Stimulated activated CD4-positive, alpha-beta T cell treated with anti-CD3 and anti-CD28 coated beads, Interleukin-15, amount 100 ng/mL, for 48 hours (primary cell): ENCODE results near the gene FMNL3.
A peak's percentile ranks its signal among the peaks of the same experiment; 100 is the strongest.

Experiments
- DNase-seq, 2 donors: peaks; one replicate each; pipeline ENCODE4 v3.0.0-alpha.2; 2020; ENCODE audit warnings: low read depth in 2 of 2

The FMNL3 gene

DNA sequence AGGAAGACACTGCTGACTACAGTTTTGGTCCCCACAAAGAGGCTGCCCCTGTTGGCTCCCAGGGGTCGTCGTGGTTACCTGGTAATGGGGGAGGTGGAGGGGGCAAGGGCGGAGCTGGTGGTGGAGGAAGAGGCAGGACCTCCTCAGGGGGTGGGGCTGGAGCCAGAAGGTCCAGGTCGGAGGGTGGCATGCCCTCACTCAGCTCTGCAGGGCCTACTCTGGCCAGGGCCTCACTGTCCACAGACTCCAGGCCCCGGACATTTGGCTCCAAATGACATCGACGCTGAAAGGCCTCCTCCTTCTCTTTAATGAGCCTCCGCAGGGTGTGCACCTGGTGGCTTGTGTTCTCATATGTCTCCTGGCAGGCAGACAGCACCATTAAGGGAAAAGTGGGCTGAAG, 55.4 kb downstream of the FMNL3 start:
- DNase-seq: no peak

DNA sequence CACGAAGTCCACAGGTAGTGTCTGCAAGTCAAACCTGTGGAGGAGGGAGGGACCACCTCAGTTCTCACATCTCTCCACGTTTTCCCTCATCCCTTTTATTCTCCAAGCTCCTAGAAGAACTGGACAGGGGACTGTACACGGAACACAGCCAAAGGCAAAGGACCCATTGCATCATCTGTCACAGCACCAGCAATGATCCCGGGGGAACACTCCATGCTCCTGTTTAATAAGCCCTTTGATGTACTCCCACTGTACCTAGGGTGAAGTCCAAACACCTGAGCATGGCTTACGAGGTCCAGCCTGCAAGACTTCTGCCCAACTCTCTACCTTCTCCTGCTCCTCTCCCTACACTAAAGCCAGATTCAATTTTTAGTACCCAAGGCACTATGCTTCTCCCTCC, 57.3 kb downstream of the FMNL3 start:
- no peak for DNase-seq

DNA sequence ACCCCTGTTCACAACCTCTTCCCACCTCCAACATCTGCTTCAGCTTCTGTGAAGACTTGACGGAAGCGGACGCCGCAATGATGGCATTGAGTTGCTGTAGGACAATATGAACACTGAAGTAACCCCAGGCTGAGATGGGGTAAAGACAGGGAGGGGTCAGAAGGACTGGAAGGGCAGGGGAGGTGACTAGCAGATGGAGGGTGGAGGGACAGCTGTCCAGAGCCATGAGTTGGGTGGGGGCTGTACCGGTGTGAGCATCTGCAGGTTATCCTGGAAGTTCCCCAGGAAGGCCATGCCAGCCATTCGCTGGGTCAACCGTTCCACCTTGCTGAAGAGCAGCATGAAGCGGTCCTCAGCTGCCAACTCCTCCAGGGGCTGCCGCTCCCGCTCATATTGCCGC, 57.8 kb downstream of the FMNL3 start:
- DNase-seq: no peak

DNA sequence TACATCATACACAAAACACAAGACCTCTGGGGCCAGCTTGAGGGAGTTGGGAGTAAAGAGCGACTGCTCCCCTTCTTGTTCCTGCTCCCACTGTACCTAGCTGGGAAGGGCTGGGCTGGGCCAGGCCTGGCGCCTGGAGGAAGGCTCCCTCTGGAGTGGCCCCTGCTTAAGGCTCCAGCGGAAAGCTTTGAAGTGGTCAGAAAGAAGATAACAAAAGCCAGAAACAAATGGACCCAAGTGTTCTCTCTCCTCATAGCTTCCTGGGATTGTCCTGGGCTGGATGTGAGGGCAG, 58.5 kb downstream of the FMNL3 start:
- DNase-seq: no peak

DNA sequence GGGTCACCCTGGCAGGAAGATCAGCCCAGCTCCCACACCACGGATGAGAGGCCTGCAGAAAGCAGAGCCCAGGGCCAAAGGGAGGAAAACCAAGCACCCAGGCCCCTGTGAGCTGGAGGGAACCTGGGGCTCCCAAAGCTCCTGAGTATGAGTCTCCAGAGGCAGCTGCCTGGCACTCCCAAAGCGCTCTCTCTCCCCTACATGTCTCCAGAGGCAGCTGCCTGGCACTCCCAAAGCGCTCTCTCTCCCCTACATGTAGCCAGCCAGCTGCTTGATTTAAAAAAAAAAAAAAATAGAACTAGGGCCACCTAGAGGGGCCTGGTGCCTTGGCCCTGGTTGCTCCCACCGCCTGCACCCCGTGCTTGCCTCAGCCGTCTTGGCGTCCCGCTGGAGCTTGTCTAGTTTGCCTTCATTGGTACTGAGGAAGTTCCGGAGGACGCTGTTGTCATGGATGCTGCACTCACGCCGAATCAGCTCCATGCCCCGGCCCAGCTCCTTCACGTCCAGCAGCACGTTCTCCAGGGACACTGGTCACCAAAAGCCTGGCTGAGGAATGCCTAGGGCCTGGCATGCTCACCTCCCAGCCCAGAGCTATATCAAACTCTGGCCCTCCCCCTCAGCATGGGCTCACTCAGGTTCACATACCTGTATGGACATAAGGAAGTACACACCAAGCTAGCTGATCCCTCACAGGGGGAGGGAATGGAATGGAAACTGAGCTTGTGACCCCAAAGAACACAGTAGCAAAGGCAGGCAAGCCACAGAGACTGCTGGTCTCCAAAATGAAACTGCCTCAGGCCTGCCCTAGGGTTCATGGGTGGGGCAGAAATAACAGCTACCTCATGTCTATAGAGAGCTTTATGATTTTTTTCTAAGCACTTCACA, 59.1 kb downstream of the FMNL3 start:
- no peak for DNase-seq

DNA sequence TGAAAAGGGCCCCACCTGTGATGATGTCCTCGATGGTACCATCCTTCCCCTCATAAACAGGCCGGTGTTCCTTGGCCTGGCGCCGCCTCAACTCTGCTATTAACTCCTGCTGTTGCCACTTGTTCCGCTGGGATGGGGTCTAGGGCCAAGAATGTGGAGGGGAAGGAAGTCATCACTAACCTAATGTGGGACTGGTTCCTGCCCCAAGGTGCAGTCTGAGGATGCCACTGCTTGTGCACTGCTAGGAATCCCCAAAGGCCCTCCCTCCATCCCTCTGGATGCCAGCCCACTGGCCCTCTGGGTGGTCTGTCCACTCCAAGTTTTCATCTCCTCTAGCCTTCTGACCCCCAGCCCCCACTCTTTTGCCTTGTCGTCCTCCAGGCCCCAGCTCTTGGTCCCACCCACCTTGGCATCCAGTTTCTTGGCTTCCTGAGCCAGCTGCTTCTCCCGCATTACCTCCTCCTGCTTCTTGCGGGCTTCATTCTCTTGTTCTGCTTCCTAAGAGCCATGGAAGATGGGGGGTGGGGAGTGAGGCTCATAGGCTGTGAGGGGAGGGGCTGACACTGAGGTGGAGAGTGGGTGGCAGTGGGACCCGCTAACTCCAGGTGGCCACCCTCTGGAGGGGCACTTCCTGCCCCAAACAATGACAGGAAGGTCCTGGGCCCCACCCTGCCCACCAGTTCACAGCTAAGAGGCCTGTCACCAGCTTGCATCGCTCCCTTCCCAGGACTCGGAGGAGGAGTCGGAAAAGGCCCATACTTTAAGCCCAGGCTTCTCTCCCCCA, 60.1 kb downstream of the FMNL3 start:
- no peak for DNase-seq

DNA sequence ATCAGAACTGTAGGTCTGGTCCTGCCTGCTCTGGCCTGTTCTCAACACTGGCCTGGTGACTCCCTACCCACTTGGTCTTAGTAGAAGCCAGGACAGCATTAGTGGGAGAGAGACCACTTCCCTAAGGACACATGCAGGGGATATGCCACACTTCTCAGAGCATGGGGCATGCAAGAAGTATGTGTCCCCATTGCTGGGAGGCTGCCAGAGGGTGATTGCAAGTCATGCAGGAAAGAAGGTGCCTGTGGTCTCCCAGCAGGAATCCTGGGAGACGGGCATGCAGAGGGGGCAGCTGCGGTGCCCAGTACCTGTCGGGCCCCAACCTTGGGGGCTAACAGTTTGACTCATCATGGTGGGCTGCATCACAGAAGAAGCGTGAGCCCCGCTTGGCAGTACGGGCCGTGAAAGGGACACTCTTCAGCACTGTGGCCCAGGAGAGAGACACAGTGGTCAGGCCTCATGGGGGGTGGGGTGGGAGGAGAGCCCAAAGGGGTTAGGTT, 60.8 kb downstream of the FMNL3 start:
- no peak for DNase-seq

DNA sequence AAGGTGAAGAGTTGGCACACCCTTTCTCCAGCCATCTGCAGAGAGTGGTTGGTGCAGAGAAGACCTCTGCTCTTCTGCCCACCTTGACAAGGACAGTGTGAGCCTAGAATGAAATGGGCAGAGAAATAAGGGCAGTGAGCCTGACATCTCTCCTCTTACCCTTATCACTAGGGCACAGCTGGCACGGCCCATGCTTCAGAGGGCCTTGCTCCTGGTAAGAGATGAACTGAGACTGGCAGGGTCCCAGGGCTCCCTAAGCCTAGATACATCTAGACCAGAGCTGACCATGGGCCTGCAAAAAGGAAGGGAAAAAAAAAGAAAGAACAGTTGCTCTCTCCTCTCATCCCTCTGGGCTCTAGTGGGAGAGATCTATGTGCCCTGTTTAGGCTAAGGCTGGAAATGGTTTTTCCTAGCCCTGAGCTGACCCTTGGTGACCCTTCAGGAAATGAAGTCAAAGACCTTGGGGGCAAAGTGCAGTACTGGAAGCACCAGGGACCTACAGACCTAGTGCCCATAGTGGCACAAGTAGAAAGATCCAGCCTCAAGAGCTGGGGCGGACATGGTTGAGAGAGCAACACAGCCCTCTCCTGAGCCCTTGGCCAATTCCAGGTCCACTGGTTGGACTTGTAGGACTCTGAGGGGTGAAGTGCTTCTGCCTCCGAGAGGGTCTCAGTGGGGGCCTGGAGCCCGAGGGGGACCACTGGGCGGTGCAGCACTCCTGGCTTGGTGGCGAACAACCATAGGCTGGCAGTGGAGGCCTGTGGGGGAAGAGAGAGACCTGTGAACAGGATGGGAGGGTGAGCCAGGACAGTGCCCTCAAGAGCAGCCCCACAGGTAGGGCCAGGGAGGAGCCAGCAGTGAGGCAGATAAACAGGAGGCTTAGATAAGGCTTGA, 61.8 kb downstream of the FMNL3 start:
- DNase-seq: no peak

DNA sequence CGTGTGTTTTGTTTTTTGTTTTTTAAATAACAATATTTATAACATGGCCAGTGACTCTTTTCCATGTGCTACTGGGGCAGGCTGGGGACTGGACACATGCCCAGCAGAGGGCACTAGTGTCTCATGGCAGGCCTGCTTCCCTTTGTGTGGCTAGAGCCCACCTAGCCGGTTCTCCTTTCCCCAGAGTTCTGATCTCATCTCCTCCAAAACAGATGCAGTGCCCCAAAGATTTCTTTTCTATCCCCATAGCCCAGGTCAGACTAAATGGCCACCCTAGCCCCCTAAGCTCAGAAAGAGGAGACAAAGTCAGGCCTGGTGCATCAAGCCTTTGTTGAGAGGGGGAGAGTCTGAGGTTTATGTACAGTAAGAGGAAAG, 62.6 kb downstream of the FMNL3 start:
- DNase-seq: peak in 1 of 2 donors; percentile 74

DNA sequence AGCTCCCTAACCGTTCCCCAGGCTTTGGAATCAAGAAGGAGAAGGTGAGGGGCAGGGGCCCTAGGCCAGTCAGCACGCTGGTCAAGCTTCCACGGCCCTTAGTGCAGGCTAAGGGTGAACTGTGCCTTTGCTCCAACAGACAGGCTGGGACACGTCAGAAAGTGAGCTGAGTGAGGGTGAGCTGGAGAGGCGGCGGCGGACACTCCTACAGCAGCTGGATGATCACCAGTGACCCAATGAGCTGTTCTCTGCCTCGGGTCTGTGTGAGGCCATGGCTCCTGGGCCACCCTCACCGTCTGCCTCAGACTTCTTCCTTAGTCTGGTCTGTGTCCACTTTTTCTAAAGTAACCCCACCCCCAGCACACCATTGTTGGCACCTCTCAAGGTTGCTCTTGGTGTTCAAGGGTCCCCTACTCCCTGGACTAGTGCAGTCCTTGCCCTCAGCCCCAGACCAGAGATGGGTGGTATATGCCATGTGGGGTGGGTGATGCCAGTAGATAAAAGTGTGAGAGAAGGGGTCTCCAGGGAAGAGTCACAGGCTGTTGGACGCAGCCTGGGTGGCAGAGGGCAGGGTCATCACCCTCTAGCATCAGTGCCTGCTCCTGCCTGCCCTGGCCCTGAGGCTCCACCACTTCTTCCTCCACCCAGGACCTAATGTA, 63.1 kb downstream of the FMNL3 start:
- DNase-seq: no peak

DNA sequence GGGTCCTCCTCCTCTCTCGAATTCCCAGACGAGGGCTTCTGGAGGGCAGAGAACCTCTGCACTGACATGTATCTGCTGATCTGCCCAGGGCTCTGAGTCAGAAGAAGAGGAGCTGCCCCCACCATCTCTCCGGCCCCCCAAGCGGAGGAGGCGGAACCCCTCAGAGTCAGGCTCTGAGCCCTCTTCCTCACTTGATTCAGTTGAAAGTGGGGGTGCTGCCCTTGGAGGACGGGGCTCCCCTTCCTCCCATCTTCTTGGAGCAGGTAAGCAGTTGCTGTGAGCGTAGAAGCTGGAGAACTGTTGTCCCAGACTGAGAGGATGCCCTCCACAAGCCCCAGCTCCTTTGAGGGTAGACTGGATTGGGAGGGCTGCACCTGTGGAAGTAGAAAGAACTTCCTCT, 64.1 kb downstream of the FMNL3 start:
- DNase-seq: no peak

DNA sequence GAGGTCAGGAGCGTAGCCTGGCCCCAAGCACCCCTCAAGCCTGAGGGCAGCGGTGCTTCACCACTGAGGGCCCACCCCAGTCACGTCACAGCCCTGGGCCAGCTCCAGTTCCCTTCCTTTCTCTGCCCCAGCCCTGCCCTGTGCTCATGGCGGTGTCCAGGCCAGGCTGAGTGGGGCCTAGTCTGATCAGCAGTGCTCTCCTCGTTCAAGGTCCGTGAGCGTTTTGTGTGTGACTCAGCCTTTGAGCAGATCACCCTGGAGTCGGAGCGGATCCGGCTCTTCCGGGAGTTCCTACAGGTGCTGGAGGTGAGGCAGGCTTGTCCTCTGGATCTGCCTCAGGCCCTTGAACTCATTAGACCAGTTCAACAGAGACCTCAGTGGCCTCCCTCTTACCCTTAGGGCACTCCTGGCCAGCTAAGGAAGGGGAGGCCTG, 64.8 kb downstream of the FMNL3 start:
- no peak for DNase-seq

DNA sequence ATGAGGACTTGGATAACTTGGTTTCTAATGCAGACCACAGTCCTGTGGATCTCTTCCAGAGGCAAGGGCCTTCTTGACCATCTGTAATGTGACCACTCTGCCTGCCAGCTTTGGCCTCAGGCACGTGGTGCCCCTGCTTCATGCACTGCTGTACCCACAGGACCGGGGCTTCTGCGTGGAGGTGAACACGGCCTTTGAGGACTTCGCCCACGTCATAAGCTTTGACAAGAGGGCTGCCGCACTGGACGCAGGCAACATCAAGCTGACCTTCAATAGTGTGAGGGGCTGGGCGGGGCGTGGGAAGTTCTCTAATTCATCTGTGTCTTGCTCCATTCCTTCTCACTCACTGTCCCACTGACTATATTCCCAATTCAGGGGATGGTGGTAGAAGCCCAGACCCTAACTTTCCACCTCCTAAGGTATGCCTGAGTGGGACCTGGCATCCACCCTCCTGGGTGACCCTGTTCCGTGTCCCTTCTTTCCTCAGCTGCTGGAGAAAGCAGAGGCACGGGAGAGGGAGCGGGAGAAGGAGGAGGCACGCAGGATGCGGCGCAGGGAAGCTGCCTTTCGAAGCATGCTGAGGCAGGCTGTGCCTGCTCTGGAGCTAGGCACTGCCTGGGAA, 65.3 kb downstream of the FMNL3 start:
- no peak for DNase-seq

DNA sequence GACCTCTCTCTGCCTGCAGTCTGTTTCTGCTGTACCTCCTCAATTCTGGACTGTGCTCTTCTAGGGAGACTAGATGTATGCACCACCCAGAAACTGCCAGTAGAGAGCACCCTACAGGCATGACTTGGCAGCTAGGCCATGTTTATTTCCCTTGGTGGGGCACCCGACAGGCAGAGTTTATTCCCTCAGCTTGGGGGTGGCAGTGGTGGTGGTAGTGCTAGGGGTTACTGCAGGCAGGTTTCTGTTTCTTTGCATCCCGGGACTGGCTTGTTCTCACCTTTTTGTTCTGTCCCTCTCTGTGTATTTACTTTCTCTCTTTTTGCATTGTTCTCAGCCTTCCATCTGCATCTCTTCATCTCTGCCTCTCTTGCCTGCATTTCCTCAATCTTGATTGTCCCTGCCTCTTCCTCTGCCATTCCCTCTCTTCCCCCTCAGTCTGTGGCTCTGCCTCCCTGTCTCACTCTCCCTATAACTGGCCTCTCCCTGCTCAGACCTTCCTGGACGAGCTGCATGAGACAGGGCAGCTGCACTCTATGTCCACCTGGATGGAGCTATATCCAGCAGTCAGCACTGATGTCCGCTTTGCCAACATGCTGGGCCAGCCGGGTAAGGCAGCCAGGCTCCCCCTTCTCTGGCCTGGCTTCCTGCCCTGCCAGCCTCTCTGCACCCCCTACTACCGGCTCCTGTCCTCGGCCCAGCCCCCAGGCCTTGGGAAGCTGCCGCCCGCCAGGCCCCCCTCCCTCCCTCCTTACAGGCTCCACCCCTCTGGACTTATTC, 70.0 kb downstream of the FMNL3 start:
- peak in 1 of 2 donors; percentile 52 for DNase-seq

DNA sequence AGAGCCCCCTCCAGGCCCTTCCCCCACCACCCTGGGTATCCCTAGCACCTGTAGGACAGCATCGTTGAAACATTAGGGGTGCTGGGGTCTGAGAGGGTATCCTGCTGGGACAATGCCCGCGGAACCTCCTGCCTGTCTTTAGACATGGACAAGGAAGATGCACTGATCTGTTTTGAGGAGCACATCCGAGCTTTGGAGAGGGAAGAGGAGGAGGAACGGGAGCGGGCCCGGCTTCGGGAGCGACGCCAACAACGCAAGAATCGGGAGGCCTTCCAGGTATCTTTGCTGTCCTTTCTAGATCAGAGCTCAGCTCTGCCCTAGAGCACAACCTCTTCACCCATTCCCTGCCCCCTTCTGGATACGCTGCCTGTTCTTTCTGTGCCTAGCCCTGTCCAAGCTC, 70.6 kb downstream of the FMNL3 start:
- DNase-seq: no peak

DNA sequence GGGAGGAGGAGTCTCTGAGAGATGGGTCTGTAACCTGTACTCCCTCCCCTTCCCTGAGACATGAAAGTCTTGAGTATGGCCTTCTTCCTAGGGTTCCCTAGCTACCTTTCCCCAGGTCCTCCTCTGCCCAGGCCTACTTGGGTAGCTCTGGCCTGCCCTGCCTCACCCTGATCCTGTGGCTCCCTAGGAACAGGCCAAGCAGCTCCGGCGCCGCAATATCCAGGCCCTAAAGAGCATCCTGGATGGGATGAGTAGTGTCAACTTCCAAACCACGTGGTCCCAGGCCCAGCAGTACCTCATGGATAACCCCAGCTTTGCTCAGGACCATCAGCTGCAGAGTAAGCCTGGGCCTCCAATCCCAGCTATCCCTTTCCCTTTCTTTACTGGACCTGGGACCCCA, 71.5 kb downstream of the FMNL3 start:
- DNase-seq: no peak

DNA sequence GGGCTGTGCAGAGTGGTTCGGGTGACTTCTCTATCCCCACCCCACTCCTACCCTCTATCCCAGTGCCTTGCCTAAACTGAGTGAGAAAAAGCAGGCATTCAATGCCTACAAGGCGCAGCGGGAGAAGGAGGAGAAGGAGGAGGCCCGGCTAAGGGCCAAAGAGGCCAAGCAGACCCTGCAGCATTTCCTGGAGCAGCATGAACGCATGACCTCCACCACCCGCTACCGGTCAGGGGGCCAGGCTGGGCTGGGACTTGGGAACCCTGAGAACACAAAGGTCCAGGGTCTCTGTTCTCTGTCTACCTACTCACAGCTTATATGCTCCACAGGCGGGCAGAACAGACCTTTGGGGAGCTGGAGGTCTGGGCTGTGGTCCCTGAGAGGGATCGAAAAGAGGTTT, 72.2 kb downstream of the FMNL3 start:
- DNase-seq: no peak

DNA sequence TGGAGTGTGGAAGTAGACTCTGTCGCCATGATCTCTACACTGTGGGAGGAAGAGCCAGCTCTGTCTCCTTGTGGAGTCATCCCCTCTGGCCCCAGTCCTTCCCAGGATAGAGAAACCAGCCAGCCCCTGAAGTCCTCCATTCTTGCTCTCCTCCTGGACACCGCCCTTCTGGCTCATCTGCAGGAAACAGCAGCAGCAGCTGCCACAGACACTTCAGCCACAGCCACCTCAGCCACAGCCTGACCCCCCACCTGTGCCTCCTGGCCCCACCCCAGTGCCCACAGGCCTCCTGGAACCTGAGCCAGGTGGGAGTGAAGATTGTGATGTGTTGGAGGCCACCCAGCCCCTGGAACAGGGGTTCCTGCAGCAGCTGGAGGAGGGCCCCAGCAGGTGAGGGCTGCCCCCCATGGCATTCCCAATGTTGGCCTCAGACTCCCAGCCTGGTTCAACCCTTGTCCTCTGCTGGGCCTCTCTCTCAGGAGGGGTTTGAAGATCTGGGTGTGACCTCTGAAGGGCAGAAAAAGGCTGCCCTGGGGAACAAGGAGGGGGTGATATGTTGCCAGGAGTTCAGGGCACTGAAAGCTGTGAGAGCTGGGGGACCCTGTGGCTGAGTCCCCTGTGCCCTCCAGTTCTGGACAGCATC, 73.4 kb downstream of the FMNL3 start:
- no peak for DNase-seq

DNA sequence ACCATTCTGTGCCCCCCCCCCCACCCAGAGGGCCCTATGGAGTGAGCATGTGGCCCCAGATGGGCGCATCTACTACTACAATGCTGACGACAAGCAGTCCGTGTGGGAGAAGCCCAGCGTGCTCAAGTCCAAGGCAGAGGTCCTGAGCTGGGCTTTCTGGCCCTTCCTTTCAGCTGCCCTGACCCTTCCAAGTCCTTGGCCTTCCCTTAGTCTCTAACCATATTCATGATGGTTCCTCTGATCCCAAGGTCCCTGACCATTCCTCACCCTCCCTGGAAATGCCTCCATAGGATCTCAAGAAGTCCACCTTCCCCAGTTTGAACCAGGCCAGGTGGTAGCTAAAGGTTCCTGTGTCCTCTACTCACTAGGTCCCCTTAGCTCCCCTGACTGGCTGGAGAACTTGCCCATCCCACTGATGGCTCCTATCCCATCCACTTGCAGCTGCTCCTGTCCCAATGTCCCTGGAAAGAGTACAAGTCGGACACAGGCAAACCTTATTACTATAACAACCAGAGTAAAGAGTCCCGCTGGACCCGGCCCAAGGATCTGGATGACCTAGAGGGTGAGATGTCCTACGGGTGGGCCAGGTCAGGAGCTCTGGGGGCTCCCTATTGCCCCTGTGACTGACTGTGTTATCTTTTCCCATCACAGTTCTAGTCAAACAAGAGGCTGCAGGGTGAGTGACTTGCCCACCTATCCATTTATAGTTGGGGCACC, 74.1 kb downstream of the FMNL3 start:
- DNase-seq: no peak
